GM12874 (cell line): ENCODE data around the gene ADAMTS20.

Source experiments
- CTCF ChIP-seq: IDR thresholded peaks from 2 replicates; pipeline ENCODE4 v1.5.1; 2011; ENCODE audit warnings: low read depth, mild to moderate bottlenecking, control low read depth, low read length, moderate library complexity; ENCODE audit not compliant: insufficient read depth

Gene ADAMTS20

GRCh38 chr12:43310596-43310995 is 241.4 kb downstream of the ADAMTS20 start:
- no peak for TF ChIP-seq CTCF

- TF ChIP-seq CTCF: no peak
Measured at GRCh38 chr12:43309959-43310358, 242.0 kb downstream of the ADAMTS20 start.

- no peak for TF ChIP-seq CTCF
Measured at GRCh38 chr12:43308776-43309175, 243.2 kb downstream of the ADAMTS20 start.

- no peak for TF ChIP-seq CTCF
Measured at GRCh38 chr12:43307126-43307525, 244.9 kb downstream of the ADAMTS20 start.

- TF ChIP-seq CTCF: no peak
Measured at GRCh38 chr12:43306066-43306465, 245.9 kb downstream of the ADAMTS20 start.

- no peak for TF ChIP-seq CTCF
Measured at GRCh38 chr12:43305065-43305464, 246.9 kb downstream of the ADAMTS20 start.
